Left forelimb (tissue), 1 donor: ENCODE results near the gene CDK9.

Experiments used
- DNase-seq: peaks from one replicate; pipeline ENCODE4 v3.0.0-alpha.2; 2018; ENCODE audit warnings: low spot score

Gene CDK9

DNA sequence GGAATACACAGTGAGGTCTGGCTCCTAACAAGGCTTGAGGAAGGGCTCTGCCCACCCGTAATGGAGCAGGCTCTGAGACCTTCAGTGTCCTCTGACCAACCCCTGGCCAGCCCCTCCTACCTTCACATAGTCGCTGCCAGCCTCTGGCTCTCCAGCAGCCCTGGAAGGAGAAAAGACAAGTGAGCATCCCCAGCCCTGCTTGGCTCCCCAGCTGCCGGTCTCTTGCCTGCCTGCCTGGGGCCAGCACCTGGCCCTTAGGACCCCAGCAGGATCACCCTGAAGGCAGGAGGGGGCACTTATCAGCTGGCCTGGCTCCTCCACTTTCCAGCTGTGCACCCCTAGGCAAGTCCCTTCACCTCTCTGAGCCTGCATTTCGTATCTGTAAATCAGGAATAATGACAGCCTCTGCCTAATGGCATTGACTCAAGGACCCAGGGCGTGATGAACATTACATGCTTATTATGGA is 24.3 kb upstream of the CDK9 start:
- DNase-seq: no peak

DNA sequence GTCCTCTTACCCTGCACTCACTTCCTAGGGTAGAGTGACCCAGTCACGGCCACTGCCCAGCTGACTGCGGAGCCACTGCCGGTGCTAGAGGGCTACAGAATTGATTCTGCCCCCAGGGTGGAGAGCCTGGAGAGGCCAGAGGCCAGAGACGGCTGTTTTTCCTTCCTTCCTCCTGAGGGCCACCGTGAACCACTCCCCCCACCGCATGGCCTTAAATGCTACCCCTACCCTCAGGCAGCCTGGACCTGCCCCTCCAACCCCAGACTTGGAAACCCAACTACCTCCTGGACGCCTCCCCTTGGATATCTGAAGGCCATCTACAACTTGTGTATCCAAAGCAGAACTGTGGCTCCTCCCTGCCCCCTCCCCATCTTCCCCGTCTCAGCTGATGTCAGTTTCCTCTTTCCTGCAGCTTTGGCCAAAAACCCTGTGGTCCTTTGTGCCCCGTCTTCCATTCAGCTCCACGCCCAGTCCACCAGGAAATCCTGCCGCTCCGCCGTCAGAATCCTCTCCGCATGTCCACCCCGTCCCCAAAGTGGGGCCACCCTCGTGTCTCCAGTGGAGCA is 23.6 kb upstream of the CDK9 start:
- DNase-seq: no peak

- no peak for DNase-seq
These were observed 21.9 kb upstream of the CDK9 start for GRCh38 chr9:127763918-127764384.

- DNase-seq: no peak
These were observed 20.4 kb upstream of the CDK9 start for GRCh38 chr9:127765418-127765817.

DNA sequence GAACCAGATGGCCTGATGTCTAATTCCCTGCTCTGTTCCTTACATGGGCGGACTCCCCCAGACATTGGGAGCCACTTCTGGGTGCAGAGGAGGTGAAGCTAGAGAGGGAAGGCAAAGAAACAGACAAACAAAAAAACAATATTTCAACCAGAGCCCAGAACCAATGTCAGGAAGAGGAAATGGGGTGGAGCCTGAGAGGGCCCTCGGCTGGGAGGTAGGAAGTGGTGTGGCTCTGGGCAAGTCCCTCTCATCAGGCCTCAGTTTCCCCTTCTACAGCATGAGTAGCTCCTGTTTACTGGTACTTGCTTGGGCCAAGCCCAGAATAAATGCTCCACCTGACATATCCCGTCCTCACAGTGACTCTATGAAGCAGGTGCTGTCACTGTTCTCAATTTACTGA is 18.4 kb upstream of the CDK9 start:
- DNase-seq: no peak

DNA sequence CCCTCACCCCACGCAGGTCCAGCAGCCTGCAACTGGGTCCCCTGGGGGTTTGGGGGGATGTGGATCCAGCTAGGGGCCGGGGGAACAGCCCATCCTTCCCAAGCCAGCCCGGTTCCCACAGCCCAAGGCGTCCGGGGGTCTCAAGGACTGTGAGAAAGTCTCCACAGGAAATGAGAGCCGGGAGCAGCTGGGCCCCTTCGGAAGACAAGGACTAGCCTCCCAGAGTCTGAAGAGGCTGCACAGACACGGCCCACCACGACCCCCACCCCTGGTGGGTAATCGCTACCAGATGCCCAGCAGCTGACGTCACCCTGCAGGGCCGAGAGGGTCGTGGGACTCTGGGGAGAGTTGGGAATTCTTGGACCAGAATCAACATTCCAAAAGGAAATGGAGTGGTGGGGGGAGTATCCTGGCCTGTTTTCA is 17.9 kb upstream of the CDK9 start:
- DNase-seq: no peak

- no peak for DNase-seq
These were observed 17.1 kb upstream of the CDK9 start for GRCh38 chr9:127768698-127769097.

DNA sequence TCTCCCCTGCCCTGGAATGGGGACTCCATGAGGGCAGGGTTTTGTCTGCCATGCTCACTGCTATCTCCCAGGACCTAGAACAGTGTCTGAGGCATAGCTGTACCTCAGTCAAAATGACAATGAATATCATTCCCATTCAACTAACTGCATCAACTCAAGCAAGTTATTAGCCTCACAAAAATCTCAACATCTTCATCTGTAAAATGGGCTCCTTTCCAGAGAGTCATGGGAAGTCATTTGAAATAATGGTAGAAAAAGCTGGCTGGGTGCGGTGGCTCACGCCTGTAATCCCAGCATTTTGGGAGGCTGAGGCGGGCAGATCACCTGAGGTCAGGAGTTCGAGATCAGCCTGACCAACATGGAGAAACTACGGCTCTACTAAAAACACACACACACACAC is 16.7 kb upstream of the CDK9 start:
- no peak for DNase-seq

- no peak for DNase-seq
These were observed 15.8 kb upstream of the CDK9 start for GRCh38 chr9:127769929-127770582.

DNA sequence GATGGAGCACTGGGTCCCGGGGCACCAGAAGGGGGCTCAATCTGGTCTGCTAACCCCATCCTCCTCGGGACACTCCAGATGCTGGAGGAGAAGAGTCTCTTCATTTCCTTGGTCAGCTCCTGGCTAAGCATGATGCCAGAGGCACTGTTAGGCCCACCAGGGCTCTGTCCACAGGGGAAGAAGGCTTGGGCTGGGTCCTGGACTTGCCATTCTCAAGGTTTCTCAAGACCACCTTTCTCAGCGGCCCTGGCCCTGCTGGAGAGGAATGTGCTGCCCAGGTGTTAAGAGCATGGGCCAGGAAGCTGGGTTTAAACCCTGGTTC is 15.3 kb upstream of the CDK9 start:
- no peak for DNase-seq

DNA sequence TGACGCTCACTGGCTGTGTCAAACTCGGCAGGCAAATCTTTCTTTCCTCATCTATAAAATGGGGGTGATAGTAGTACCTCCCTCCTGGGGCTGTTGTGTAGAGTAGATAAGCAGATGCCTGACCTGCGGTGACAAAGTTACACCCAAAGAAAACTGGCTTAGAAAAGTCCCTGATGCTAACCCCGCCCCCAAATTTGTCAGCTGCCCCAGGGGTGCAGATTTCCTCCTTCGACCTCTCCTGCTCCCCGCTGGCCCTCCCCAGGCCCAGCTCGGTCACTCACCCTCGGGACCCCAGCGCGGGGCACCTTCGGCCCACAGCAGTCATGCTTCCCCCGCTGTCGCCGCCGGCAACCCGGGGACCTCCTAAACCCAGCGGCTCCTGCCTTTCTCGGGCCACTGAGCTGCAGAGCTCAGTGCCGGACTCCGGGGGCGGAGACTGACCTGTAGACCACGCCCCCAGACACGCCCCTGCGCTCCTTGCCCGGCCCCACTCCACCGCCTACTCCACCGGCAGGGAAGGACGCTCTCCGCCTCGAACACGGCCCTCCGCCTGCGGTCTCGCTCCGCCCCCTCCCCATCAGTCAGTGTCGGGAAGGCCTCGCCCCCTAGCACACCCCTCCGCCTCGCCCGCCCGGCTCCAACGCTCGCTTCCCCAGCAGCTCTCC is 14.8 kb upstream of the CDK9 start:
- peak; percentile 98 for DNase-seq

DNA sequence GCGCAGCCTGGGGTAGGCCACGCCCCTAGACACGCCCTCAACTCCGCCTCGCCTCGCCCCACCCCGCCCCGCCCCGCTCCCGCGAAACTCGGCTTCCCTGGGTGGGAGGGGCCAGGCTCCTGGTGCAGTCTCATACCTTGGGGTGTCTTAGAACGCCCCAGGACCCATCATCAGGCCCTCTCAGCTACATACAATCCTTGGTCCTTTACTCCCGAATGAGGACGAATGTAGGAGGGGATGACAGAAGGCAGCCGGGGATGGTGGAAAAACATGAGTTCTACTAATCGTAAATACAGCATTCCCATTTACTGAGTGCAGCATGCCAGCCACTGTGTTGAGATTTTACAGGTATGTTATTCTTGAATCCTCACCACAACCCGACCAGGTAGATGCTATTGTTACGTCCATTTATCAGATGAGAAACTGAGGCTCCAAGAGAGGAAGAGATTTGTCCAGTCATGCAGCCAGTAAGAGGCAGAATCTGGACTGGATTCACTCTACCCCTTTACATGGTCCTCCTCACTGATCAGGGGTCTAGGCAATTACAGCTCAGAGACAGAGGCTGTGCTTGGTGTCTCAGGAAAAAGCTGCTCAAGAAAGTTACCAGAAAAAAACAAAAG is 14.2 kb upstream of the CDK9 start:
- DNase-seq: no peak

DNA sequence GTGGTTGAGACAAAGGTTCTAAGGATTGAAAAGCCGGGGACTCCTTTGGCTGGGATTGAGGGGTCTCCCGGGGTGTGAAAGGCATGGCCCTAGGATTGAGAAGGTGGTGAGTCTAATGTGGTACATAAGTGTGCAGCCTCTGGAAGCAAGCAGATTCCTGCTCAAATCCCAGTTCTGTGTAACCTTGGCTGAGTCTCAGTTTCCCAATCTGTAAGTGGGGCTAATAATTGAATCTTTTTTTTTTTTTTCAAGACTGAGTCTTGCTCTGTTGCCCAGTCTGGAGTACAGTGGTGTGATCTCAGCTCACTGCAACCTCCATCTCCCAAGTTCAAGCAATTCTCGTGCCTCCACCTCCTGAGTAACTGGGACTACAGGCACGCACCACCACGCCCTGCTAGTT is 13.2 kb upstream of the CDK9 start:
- DNase-seq: no peak

DNA sequence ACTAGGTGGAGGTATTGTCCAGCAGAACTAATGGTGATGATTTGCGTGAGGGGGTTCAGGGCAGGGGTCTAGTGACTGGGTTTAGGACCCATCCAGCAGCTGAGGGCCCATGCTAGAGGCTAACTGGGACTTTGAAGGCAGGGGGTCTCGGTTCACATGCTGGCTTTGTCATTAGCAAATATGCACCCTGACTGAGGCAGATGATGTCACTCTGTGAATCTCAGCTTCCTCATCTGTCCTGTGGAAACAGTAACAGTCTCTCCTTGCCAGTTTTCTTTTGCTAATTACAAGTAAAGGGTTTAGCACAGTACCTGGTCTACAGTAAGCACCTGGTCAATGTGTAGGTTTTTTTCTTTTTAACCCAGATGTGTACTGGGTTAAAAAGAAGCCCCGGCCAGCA is 12.6 kb upstream of the CDK9 start:
- DNase-seq: no peak

DNA sequence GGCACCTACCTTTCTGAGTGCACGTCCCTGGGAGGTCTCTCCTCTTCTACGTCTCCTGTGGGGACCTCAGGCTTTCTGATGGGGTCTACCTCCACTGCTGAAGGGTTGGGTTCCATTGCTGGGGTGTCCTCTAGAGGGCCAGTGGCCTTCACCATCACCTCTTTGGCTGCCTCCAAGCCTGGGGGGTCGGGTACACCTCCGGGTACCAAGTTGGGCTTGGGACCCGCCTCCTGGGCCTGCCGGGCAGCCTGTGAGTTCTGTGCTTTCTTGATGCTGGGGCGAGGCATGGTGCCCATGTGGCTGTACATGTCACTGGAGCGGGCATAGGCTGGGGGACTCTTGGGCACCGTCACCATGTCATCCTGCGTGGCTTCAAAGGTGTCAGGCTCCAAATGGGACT is 11.9 kb upstream of the CDK9 start:
- no peak for DNase-seq

- no peak for DNase-seq
These were observed 9.5 kb upstream of the CDK9 start for GRCh38 chr9:127776195-127776923.

- DNase-seq: no peak
These were observed 8.9 kb upstream of the CDK9 start for GRCh38 chr9:127776924-127777289.

GRCh38 chr9:127777368-127777980 is 8.4 kb upstream of the CDK9 start:
- DNase-seq: no peak

DNA sequence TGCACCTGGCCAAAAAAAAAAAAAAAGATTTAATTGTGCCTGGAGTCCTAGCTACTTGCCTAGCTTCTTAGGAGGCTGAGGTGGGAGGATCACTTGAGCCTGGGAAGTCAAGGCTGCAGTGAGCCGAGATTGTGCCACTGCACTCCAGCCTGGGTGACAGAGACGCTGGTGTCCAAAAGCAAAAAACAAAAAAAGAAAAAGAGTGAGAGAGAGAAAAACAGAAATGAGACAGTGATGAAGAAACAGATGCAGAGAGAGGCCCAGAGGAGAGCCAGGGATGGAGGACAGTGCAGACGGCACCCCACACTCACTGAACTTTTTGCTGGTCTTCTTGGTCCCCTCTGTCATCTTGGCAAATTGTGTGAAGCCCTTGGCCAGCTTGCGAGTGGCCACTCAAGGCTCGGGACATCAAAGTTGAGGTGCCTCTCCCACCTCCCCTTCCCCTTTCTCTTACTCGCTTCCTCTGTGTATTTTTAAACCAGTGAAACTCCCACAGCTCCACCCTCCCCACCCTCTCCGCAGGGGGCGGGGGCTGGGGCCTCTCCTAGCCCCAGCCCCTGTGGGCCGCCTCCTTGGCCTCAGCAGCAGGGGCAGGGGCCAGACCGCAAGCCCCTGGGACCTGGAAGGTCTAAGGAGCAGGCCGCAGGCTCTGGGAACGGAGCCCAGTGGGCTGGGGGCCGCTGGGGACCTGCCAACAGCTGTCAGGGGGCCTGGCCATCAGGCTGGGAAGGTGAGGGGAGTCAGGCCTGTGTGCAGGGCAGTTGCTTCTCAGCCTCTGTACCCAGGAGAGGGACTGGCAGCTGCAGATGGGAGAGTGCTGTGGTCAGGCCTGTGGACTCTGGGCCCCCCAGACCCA is 7.3 kb upstream of the CDK9 start, which contains the start of gene SH2D3C:
SH2D3C (minus strand) TSS at position 387 of the 856 bp plus-strand sequence; CDS start at position 348, 39 bp downstream.
- no peak for DNase-seq

DNA sequence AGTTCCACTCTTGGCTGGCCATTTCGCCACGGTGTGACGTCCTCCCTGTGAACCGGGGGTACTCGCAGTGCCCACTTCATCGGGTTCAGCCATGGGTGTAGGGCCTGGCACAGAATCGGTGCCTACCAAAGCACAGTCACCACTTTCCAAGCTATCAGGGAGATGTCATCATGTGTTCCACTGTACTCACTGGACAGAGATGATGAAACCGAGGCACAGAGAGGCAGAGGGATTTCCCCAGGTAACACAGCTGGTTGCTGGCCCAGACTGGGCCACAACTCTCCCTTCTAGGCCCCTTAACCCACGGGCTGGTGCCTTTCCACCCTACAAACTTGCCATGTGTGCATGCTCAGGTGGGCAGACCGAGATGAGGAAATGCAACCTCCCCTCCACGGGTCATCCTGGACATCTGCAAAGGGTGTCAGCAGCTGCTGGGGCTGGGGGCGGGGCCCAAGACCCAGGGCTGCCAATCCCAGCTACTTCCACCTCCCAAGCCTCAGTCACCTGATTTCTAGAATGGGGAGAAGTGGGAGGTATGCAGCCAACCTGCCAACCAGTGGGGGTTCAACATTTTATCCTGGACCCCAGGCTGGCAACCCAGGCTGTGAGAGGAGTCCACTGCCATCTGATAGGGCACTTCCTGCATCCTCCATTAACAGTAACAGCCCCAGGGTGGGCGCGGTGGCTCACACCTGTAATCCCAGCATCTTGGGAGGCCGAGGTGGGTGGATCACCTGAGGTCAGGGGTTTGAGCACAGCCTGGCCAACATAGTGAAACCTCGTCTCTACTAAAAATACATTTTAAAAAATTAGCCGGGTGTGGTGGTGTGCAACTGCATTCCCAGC is 6.5 kb upstream of the CDK9 start:
- DNase-seq: no peak
